ENCODE measurements around the gene FKBP15.

The FKBP15 gene

GRCh38 chr9:113181165-113181564, 39.9 kb downstream of the FKBP15 start:
- Histone ChIP-seq H3K79me2 (ENCODE audit: low read length) (no peaks in the 10 kb centered on the region), H3K36me3 (replicated peaks; ENCODE audit: low read depth, low read length) (peaks cover 87% of the 10 kb centered on the region), H3K9me3 (ENCODE audit: insufficient read depth, low read length) (no peaks in the 10 kb centered on the region), H2AFZ (ENCODE audit: low read depth, low read length) (no peak overlapping the region), H3K4me3 (ENCODE audit: low read length) (no peak overlapping the region), H3K27ac (ENCODE audit: low read length) (no peak overlapping the region), H3K9ac (ENCODE audit: low read length) (no peak overlapping the region), H3K27me3 (ENCODE audit: low read depth, low read length) (no peaks in the 10 kb centered on the region), H3K4me1 (ENCODE audit: low read length) (no peaks in the 10 kb centered on the region), H4K20me1 (ENCODE audit: insufficient read depth, low read length) (no peaks in the 10 kb centered on the region; the same call in 1 of the 2 replicates), H3K4me2 (ENCODE audit: low read length) (no peak overlapping the region)
- TF ChIP-seq EZH2phosphoT487 (IDR thresholded peaks at IDR 0.05; ENCODE audit: low read depth) (no peak), CTCF (IDR thresholded peaks at IDR 0.05; ENCODE audit: low read depth, low read length) (no peak)

- TF ChIP-seq EZH2phosphoT487 (IDR thresholded peaks at IDR 0.05; ENCODE audit: low read depth) = no peak
- TF ChIP-seq CTCF (IDR thresholded peaks at IDR 0.05; ENCODE audit: low read depth, low read length) = no peak
- Histone ChIP-seq H3K4me2 (ENCODE audit: low read length) (no peak overlapping the region), H3K9ac (ENCODE audit: low read length) (no peak overlapping the region), H4K20me1 (ENCODE audit: insufficient read depth, low read length) (no peaks in the 10 kb centered on the region; the same call in 1 of the 2 replicates), H3K4me3 (ENCODE audit: low read length) (no peak overlapping the region), H3K36me3 (replicated peaks; ENCODE audit: low read depth, low read length) (peaks cover 84% of the 10 kb centered on the region), H3K27ac (ENCODE audit: low read length) (no peak overlapping the region), H2AFZ (ENCODE audit: low read depth, low read length) (no peak overlapping the region), H3K27me3 (ENCODE audit: low read depth, low read length) (no peaks in the 10 kb centered on the region), H3K4me1 (ENCODE audit: low read length) (no peaks in the 10 kb centered on the region), H3K79me2 (ENCODE audit: low read length) (no peaks in the 10 kb centered on the region), H3K9me3 (ENCODE audit: insufficient read depth, low read length) (no peaks in the 10 kb centered on the region)
Observed at GRCh38 chr9:113179839-113180238, 41.2 kb downstream of the FKBP15 start.

GRCh38 chr9:113178087-113178486, 43.0 kb downstream of the FKBP15 start:
- H2AFZ ChIP-seq (ENCODE audit: low read depth, low read length) = no peak overlapping the region
- no peaks in the 10 kb centered on the region for H3K4me1 ChIP-seq (ENCODE audit: low read length)
- no peak overlapping the region for H3K27ac ChIP-seq (ENCODE audit: low read length)
- H3K4me3 ChIP-seq (ENCODE audit: low read length) = no peak overlapping the region
- no peak overlapping the region for H3K9ac ChIP-seq (ENCODE audit: low read length)
- no peaks in the 10 kb centered on the region; the same call in 1 of the 2 replicates for H4K20me1 ChIP-seq (ENCODE audit: insufficient read depth, low read length)
- H3K9me3 ChIP-seq (ENCODE audit: insufficient read depth, low read length) = no peaks in the 10 kb centered on the region
- H3K4me2 ChIP-seq (ENCODE audit: low read length) = no peak overlapping the region
- peaks cover 79% of the 10 kb centered on the region for H3K36me3 ChIP-seq (replicated peaks; ENCODE audit: low read depth, low read length)
- TF ChIP-seq CTCF (IDR thresholded peaks at IDR 0.05; ENCODE audit: low read depth, low read length) (no peak), EZH2phosphoT487 (IDR thresholded peaks at IDR 0.05; ENCODE audit: low read depth) (no peak)
- H3K79me2 ChIP-seq (ENCODE audit: low read length) = no peaks in the 10 kb centered on the region
- no peaks in the 10 kb centered on the region for H3K27me3 ChIP-seq (ENCODE audit: low read depth, low read length)

GRCh38 chr9:113177251-113177650, 43.8 kb downstream of the FKBP15 start:
- H2AFZ ChIP-seq (ENCODE audit: low read depth, low read length) = no peak overlapping the region
- H3K4me2 ChIP-seq (ENCODE audit: low read length) = no peak overlapping the region
- no peak overlapping the region for H3K4me3 ChIP-seq (ENCODE audit: low read length)
- H3K9me3 ChIP-seq (ENCODE audit: insufficient read depth, low read length) = no peaks in the 10 kb centered on the region
- TF ChIP-seq CTCF (IDR thresholded peaks at IDR 0.05; ENCODE audit: low read depth, low read length) (no peak), EZH2phosphoT487 (IDR thresholded peaks at IDR 0.05; ENCODE audit: low read depth) (no peak)
- no peaks in the 10 kb centered on the region for H3K79me2 ChIP-seq (ENCODE audit: low read length)
- H3K36me3 ChIP-seq (replicated peaks; ENCODE audit: low read depth, low read length) = peaks cover 79% of the 10 kb centered on the region
- H3K27ac ChIP-seq (ENCODE audit: low read length) = no peak overlapping the region
- no peaks in the 10 kb centered on the region; the same call in 1 of the 2 replicates for H4K20me1 ChIP-seq (ENCODE audit: insufficient read depth, low read length)
- no peak overlapping the region for H3K9ac ChIP-seq (ENCODE audit: low read length)
- no peaks in the 10 kb centered on the region for H3K27me3 ChIP-seq (ENCODE audit: low read depth, low read length)
- no peaks in the 10 kb centered on the region for H3K4me1 ChIP-seq (ENCODE audit: low read length)
